Measurements from ENCODE around the gene DLG2.

- TF ChIP-seq, protein P1, sequence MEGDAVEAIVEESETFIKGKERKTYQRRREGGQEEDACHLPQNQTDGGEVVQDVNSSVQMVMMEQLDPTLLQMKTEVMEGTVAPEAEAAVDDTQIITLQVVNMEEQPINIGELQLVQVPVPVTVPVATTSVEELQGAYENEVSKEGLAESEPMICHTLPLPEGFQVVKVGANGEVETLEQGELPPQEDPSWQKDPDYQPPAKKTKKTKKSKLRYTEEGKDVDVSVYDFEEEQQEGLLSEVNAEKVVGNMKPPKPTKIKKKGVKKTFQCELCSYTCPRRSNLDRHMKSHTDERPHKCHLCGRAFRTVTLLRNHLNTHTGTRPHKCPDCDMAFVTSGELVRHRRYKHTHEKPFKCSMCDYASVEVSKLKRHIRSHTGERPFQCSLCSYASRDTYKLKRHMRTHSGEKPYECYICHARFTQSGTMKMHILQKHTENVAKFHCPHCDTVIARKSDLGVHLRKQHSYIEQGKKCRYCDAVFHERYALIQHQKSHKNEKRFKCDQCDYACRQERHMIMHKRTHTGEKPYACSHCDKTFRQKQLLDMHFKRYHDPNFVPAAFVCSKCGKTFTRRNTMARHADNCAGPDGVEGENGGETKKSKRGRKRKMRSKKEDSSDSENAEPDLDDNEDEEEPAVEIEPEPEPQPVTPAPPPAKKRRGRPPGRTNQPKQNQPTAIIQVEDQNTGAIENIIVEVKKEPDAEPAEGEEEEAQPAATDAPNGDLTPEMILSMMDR (IDR thresholded peaks at IDR 0.05): no peak
- no peak for TF ChIP-seq NFYB (CRISPR knock-in tag; conservative IDR thresholded peaks at IDR 0.05; ENCODE audit: low read depth)
- TF ChIP-seq IRF1 (CRISPR knock-in tag; IDR thresholded peaks at IDR 0.05): no peak
Observed at GRCh38 chr11:84906995-84907394, 720.1 kb downstream of the DLG2 start.

Data from WTC11 (cell line).